ENCODE measurements around the gene PCDHGA2.
"Not testable (repeated sequence)": the region's sequence is repeated elsewhere in the genome, so short reads cannot be mapped to it uniquely, and the experiment has no call there.

The PCDHGA2 gene

DNA sequence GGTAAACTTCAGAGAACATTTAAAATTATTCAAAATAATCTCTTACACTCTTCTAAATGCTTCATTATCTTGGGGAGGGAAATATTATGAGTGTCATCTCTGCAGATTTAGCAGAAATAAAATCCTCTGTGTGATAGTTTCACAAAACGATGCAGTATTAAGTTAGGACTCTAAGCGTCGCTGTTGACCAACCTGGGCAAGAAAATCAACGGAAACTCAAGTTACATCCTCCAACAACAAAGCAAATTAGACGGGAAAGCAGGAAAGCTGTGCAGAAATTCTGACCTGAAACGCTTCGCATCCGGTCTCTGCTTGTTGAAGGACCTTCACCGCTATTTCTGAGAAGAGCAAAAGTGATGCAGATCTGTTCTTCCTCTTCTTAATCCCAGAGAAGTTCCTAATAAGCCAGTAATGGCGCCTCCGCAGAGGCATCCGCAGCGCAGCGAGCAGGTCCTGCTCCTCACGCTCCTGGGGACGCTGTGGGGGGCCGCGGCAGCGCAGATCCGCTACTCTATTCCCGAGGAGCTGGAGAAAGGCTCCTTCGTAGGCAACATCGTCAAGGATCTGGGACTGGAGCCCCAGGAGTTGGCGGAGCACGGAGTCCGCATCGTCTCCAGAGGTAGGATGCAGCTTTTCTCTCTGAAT is 35.2 kb downstream of the PCDHGA2 start, which contains the start of gene PCDHGA6:
Gene PCDHGA6, plus strand, starts transcription at position 219 of the 645 bp plus-strand sequence. Its CDS starts 193 bp downstream, at position 412.
- Mint-ChIP-seq H3K27me3 (ENCODE audit: low read depth) (no peaks in the 10 kb centered on the region), H3K9me3 (peaks cover 63% of the 10 kb centered on the region), H3K4me1 (no peaks in the 10 kb centered on the region), H3K36me3 (ENCODE audit: low read depth) (peaks cover 38% of the 10 kb centered on the region), H3K27ac (no peak within 1 kb of the TSS), H3K4me3 (no peak within 1 kb of the TSS)
- TF ChIP-seq, protein P1, sequence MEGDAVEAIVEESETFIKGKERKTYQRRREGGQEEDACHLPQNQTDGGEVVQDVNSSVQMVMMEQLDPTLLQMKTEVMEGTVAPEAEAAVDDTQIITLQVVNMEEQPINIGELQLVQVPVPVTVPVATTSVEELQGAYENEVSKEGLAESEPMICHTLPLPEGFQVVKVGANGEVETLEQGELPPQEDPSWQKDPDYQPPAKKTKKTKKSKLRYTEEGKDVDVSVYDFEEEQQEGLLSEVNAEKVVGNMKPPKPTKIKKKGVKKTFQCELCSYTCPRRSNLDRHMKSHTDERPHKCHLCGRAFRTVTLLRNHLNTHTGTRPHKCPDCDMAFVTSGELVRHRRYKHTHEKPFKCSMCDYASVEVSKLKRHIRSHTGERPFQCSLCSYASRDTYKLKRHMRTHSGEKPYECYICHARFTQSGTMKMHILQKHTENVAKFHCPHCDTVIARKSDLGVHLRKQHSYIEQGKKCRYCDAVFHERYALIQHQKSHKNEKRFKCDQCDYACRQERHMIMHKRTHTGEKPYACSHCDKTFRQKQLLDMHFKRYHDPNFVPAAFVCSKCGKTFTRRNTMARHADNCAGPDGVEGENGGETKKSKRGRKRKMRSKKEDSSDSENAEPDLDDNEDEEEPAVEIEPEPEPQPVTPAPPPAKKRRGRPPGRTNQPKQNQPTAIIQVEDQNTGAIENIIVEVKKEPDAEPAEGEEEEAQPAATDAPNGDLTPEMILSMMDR (IDR thresholded peaks at IDR 0.05; ENCODE audit: unreplicated experiment in 3 of 3), result no peak

DNA sequence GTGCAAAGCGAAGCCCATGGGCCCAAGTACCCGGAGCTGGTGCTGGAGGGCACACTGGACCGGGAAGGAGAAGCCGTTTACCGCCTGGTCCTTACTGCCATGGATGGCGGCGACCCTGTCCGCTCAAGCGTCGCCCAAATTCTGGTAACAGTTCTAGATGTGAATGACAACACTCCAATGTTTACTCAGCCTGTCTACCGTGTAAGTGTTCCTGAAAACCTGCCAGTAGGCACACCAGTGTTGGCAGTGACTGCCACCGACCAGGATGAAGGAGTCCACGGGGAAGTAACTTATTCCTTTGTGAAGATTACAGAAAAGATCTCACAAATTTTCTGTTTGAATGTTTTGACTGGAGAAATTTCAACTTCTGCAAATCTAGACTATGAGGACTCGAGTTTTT is 36.1 kb downstream of the PCDHGA2 start:
- Mint-ChIP-seq H3K9me3 (peaks cover 63% of the 10 kb centered on the region), H3K4me3 (no peak overlapping the region), H3K36me3 (ENCODE audit: low read depth) (peaks cover 36% of the 10 kb centered on the region), H3K4me1 (no peaks in the 10 kb centered on the region), H3K27me3 (ENCODE audit: low read depth) (no peaks in the 10 kb centered on the region), H3K27ac (no peak overlapping the region)
- TF ChIP-seq, protein P1 (IDR thresholded peaks at IDR 0.05; ENCODE audit: unreplicated experiment in 3 of 3), result no peak

DNA sequence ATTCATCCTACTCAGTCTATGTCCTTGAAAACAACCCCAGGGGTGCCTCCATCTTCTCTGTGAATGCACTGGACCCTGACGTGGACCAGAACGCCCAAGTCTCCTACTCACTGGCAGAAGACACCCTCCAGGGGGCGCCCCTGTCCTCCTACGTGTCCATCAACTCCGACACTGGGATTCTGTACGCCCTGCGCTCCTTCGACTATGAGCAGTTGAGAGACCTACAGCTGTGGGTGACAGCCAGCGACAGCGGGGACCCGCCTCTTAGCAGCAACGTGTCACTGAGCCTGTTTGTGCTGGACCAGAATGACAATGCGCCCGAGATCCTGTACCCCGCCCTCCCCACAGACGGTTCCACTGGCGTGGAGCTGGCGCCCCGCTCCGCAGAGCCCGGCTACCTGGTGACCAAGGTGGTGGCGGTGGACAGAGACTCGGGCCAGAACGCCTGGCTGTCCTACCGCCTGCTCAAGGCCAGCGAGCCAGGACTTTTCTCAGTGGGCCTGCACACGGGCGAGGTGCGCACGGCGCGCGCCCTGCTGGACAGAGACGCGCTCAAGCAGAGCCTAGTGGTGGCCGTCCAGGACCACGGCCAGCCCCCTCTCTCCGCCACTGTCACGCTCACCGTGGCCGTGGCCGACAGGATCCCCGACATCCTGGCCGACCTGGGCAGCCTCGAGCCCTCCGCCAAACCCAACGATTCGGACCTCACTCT is 37.0 kb downstream of the PCDHGA2 start:
- H3K27me3 Mint-ChIP-seq (ENCODE audit: low read depth); H3K4me1 Mint-ChIP-seq; H3K4me3 Mint-ChIP-seq; H3K27ac Mint-ChIP-seq: not testable (repeated sequence)
- peaks cover 62% of the 10 kb centered on the region for H3K9me3 Mint-ChIP-seq
- H3K36me3 Mint-ChIP-seq (ENCODE audit: low read depth), result peaks cover 30% of the 10 kb centered on the region

DNA sequence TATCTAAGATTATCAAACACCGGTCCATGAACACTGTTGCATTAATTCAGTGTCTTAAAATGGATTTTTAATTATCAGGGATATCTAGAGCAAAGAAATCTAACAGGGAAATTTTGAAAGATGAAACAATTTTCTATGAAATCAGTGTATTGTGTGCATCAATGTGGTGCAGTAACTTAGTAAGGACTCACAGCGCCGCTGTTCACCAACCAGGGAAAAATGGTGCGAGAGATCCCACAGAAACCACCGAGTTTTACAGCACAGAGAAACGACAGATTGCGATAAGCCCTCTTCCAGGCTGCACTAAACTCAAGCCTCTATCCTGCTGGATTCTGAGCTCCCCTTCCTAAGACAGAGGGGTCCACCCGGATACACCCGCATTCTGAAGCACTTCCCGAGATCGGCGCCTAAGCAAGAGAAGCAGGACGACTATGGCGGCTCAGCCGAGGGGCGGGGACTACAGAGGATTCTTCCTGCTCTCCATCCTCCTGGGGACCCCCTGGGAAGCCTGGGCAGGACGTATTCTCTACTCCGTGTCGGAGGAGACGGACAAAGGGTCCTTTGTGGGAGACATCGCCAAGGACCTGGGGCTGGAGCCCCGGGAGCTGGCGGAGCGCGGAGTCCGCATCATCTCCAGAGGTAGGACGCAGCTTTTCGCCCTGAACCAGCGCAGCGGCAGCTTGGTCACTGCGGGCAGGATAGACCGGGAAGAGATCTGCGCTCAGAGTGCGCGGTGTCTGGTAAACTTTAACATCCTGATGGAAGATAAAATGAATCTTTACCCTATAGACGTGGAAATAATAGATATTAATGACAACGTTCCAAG is 44.1 kb downstream of the PCDHGA2 start, which contains the start of gene PCDHGA7:
Gene PCDHGA7, plus strand, starts transcription at position 274 of the 826 bp plus-strand sequence. Its CDS starts 158 bp downstream, at position 432.
- peaks cover 7% of the 10 kb centered on the region for H3K36me3 Mint-ChIP-seq (ENCODE audit: low read depth)
- H3K4me1 Mint-ChIP-seq, result no peaks in the 10 kb centered on the region
- TF ChIP-seq, protein P1 (IDR thresholded peaks at IDR 0.05; ENCODE audit: unreplicated experiment in 3 of 3), result no peak
- no peaks in the 10 kb centered on the region for H3K27me3 Mint-ChIP-seq (ENCODE audit: low read depth)
- no peak within 1 kb of the TSS for H3K4me3 Mint-ChIP-seq
- H3K27ac Mint-ChIP-seq, result no peak within 1 kb of the TSS
- H3K9me3 Mint-ChIP-seq, result peaks cover 71% of the 10 kb centered on the region

DNA sequence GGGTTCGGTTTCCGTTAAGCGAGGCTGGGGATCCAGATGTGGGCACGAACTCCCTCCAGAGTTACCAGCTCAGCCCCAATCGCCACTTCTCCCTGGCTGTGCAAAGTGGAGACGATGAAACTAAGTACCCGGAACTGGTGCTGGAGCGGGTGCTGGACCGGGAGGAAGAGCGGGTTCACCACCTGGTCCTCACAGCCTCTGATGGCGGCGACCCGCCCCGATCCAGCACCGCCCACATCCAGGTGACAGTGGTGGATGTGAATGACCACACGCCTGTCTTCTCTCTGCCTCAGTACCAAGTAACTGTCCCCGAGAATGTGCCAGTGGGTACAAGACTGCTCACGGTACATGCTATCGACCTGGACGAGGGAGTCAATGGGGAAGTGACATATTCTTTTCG is 44.8 kb downstream of the PCDHGA2 start:
- TF ChIP-seq, protein P1 (IDR thresholded peaks at IDR 0.05; ENCODE audit: unreplicated experiment in 3 of 3), result no peak
- no peaks in the 10 kb centered on the region for H3K27me3 Mint-ChIP-seq (ENCODE audit: low read depth)
- H3K4me3 Mint-ChIP-seq, result no peak overlapping the region
- H3K27ac Mint-ChIP-seq, result no peak overlapping the region
- peaks cover 73% of the 10 kb centered on the region for H3K9me3 Mint-ChIP-seq
- H3K4me1 Mint-ChIP-seq, result no peaks in the 10 kb centered on the region
- H3K36me3 Mint-ChIP-seq (ENCODE audit: low read depth), result peaks cover 9% of the 10 kb centered on the region
